ENCODE measurements around the gene RANBP6.
"Not testable (repeated sequence)": the region's sequence is repeated elsewhere in the genome, so short reads cannot be mapped to it uniquely, and the experiment has no call there.

RANBP6 gene

GRCh38 chr9:6015278-6016157, at the start of gene RANBP6:
RANBP6 (minus strand) TSS chr9:6015624; CDS start chr9:6015607, 17 bp downstream.
- peak; percentile 91 for DNase-seq (ENCODE audit: low spot score)

DNA sequence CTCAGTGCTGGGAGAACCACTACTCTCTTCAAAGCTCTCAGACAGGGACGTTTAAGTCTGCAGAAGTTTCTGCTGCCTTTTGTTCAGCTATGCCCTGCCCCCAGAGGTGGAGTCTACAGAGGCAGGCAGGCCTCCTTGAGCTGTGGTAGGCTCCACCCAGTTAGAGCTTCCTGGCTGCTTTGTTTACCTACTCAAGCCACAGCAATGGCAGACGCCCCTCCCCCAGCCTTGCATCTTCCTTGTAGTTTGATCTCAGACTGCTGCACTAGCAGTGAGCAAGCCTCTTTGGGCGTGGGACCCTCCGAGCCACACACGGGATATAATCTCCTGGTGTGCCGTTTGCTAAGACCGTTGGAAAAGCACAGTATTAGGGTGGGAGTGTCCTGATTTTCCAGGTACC, 47.7 kb upstream of the RANBP6 start:
- not testable (repeated sequence) for DNase-seq (ENCODE audit: low spot score)

DNA sequence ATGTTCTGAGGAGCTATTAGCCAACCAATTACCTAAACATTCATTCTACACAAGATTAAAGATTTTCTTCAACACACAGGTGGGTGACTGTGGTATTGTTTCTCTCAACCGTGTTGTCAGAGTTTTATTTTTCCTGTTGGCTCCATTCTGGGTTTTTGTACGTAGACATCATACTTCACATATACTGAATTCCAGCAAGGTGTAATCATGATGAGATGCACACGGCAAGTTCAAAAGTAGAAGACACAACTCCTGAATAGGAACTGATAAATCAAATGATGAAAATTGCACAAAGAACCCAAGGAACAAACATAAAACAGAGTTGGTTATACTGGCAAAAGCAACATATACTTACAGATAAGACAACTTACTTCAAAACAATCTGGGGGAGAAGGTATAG, 40.2 kb upstream of the RANBP6 start:
- no peak for DNase-seq (ENCODE audit: low spot score)

DNA sequence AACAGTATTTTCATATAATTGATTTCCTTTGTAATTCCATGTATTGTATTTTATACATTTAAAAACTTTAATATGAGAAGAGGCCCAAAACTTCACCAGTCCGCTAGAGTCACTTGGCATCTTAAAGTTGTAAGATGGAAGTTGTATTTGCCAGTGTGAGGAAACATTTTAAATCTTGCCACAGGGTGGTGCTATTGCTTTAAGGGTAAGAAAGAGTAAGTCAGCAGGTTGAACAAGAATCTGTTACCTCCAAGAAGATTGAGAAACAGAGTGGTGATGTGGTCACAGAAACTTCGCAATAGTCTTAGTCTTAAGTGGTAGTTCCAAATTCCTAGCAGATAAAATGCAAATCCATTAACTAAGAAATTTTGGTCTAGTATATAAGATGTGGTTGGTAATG, 39.8 kb upstream of the RANBP6 start:
- DNase-seq (ENCODE audit: low spot score) = peak; percentile 73

DNA sequence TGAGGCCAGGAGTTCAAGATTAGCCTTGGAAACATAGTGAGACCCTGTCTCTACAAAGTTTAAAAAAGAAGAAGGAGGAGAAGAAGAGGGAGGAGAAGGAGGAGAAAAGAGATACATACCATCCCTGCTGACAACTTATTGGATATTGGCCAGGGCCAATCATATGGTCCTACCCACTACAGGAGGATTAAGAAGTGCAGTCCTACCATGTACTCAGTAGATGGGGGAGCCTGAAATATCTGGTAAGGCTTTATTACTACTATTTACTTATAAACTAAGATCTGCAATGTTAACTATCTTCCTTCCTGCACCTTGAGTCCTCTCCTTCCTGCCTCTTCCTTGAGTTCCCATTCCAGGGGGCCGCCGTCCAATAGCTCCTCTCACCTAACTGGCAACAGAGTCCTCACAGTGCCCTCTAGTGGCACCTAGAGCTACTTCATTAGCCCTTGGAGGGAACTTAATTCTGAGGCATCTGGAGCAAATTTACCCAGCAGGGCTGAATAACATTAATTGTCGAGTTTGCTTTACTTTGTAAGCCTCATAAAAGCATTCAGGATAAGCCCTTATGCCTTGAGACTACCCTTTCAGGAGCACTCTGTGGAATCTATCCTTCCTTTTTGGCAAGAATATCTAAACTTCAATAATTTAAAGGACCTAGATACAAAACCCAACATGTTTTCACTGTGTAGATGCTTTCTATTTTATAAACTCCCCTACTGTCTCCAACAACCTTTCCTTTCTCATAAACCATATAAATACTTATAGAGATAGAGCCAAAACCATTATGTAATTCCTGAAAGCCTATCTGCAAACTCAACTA, 39.1 kb upstream of the RANBP6 start:
- peak; percentile 65 for DNase-seq (ENCODE audit: low spot score)

GRCh38 chr9:6052293-6052919, 37.0 kb upstream of the RANBP6 start:
- DNase-seq (ENCODE audit: low spot score) = no peak

DNA sequence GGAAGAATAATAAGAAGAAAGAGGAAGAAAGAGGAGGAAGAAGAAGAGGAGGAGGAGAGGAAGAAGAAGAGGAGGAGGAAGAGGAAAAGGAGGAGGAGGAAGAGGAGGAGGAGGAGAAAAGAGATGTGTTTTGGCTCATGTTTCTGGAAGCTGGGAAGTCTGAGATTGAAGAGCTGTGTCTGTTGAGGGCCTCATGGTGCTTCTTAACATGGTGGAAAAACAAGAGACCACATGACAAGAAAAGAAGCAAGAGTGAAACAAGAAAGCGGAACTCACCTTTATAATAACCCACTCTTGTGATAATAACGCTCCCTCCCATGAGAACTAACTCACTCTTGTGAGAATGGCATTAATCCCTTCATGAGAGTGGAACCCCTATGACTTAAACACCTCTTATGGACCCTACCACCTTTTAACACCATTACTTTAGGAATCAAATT, 36.1 kb upstream of the RANBP6 start:
- no peak for DNase-seq (ENCODE audit: low spot score)

DNA sequence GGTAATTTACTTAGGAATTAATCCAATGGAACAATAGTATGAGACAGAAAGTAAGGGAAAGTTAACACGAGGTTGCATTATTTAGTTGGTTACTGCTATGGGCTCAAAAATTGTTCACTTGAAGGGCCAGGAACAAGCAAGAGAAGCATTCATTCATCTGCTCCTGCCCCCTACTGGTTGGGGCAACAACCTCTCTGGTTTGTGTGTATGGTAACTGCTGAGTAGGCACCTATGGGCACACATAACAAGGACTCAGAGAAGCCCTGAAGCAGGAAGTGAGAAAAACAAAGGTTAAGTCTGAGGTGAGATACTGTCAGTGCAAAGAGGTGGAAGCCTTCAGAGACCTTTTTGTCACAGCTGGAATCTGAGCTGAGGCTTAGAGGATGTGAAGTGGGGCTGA, 34.4 kb upstream of the RANBP6 start:
- DNase-seq (ENCODE audit: low spot score) = no peak

DNA sequence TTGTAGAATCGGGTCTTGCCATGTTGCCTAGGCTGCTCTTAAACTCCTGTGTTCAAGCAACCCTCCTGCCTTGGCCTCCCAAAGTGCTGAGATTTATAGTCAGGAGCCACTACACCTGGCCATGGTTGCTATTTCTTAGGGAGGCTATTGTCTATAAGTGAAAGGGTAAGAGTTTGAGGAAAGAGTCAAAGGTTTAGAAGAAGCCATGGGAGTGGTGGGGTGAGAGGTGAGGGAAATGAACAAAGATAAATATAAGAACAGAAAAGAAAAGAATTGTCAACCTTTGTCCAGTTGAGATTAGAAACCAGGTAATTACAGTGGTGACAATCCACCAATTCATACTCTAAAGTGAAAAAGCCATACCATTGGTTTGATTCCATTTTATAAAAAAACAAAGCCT, 32.6 kb upstream of the RANBP6 start:
- no peak for DNase-seq (ENCODE audit: low spot score)

DNA sequence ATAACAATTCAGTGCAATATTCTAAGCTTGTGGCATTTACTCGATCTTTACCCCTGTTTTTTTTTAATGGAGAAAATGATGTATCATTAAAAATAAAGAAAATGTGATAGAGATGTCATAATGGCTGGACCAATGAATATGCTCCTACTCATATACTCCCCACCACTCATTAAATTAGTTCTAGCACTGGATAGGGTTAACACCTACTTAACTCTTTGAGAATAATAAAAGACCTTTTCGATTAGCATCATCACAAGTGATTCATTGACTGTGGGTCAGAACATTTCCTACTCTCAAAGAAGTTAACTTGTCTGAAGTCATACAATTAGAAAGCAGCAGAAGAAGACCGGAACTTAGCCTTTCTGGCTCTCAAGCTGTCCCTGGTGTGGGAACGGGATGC, 31.6 kb upstream of the RANBP6 start:
- no peak for DNase-seq (ENCODE audit: low spot score)

GRCh38 chr9:6045364-6045763, 29.9 kb upstream of the RANBP6 start:
- no peak for DNase-seq (ENCODE audit: low spot score)

- no peak for DNase-seq (ENCODE audit: low spot score)
Observed at GRCh38 chr9:6040077-6040476, 24.7 kb upstream of the RANBP6 start.

DNA sequence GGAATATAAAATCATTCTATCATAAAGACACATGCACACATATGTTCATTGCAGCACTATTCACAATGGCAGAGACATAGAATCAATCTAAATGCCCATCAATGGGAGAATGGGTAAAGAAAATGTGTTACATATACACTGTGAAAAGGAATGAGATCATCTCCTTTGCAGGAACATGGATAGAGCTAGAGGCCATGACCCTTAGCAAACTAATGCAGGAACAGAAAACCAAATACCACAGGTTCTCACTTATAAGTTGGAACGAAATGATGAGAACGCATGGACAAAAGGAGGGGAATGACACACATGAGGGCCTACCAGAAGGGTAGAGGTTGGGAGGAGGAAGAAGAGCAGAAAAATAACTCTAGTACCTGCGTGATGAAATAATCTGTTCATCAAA, 21.0 kb upstream of the RANBP6 start:
- no peak for DNase-seq (ENCODE audit: low spot score)

- DNase-seq (ENCODE audit: low spot score) = no peak
Observed at GRCh38 chr9:6034954-6035353, 19.5 kb upstream of the RANBP6 start.

- DNase-seq (ENCODE audit: low spot score) = no peak
Observed at GRCh38 chr9:6029604-6030274, 14.3 kb upstream of the RANBP6 start.

DNA sequence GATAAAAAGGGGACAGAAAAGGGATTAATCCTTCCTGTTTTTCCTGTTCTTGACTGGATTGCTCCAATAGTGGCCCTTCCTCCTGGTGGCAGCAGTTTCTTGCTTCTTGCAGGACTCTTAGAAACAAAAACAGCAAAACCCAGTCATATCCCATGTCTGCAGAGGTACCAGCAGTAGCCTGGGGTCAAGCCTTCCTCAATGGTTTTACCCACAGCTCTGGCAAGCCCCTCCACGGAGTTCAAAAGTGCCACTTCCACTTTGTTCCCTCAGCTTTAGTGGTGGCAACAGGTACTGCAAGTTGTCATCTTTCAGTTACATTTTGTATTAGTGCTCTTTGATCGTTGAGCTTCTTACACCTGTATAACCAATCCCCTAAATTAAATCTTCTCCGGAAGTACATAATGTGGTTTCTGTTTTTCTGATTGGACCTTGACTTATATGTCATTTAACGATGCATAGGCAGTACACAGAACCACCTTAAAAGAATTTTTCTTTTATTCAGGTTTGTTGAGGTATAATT, 8.7 kb upstream of the RANBP6 start:
- peak; percentile 67 for DNase-seq (ENCODE audit: low spot score)

- not testable (repeated sequence) for DNase-seq (ENCODE audit: low spot score)
Observed at GRCh38 chr9:6016975-6017374, 1.6 kb upstream of the RANBP6 start.

- DNase-seq (ENCODE audit: low spot score) = peak; percentile 52
Observed at GRCh38 chr9:6014670-6015270, 654 bp downstream of the RANBP6 start.

- DNase-seq (ENCODE audit: low spot score) = peak; percentile 97
Observed at GRCh38 chr9:6008169-6008979, 7.0 kb downstream of the RANBP6 start.

GRCh38 chr9:6007770-6008168, 7.7 kb downstream of the RANBP6 start:
- DNase-seq (ENCODE audit: low spot score) = peak; percentile 60

All from LoVo (cell line).